Activated T-cell treated with anti-CD3 and anti-CD28 coated beads, Interleukin-2, amount 50 U/mL, for 72 hours (primary cell): ENCODE measurements around the gene TUB. TPM values are rescaled to one million over a fixed set of nuclear protein-coding genes. Genes with fewer than 3 reads are reported as not detected.

Experiments
- ATAC-seq, 2 donors: fragments of 150-1000 bp; cut with Tn5 transposase; replicated peaks in 1 of 2; 2 replicates each; pipeline ENCODE4 v1.10.0; 2021; ENCODE audit warnings: moderate library complexity in 2 of 2, mild to moderate bottlenecking in 1 of 2
- DNase-seq, 2 donors: peaks; one replicate each; pipeline ENCODE4 v3.0.0; 2021 to 2022; ENCODE audit warnings: mixed read lengths in 1 of 2
- H3K27ac Mint-ChIP-seq: one replicate; pipeline ENCODE4 v1.8.0; 2022; ENCODE audit warnings: mild to moderate bottlenecking, moderate library complexity, mixed read lengths
- H3K27me3 Mint-ChIP-seq: one replicate; pipeline ENCODE4 v1.8.0; 2022; ENCODE audit warnings: low read depth, mixed read lengths
- H3K36me3 Mint-ChIP-seq, 2 donors: one replicate each; pipeline ENCODE4 v1.8.0; 2022; ENCODE audit warnings: mixed read lengths in 2 of 2, mild to moderate bottlenecking in 1 of 2; ENCODE audit not compliant: insufficient read depth in 2 of 2
- H3K4me1 Mint-ChIP-seq: one replicate; pipeline ENCODE4 v1.8.0; 2022; ENCODE audit warnings: low read depth, mixed read lengths
- H3K4me3 Mint-ChIP-seq, 2 donors: one replicate each; pipeline ENCODE4 v1.8.0; 2022; ENCODE audit warnings: mild to moderate bottlenecking in 2 of 2, mixed read lengths in 2 of 2, moderate library complexity in 2 of 2
- H3K9me3 Mint-ChIP-seq, 2 donors: one replicate each; pipeline ENCODE4 v1.8.0; 2022; ENCODE audit warnings: mixed read lengths in 2 of 2
- total RNA-seq, 2 donors: library from RNA; stranded (reverse); gene quantifications; one replicate each; pipeline ENCODE4 v1.2.3, GENCODE V29; 2022

TUB gene
- total RNA-seq, 2 donors from 2014 or later = 0.10 to 0.32 TPM

GRCh38 chr11:8038811-8039529, 42.0 kb upstream of the TUB start:
- Mint-ChIP-seq H3K27ac (no peak overlapping the region), H3K9me3 (no peaks in the 10 kb centered on the region), H3K27me3 (peaks cover 4% of the 10 kb centered on the region), H3K36me3 (no peaks in the 10 kb centered on the region), H3K4me3 (no peak overlapping the region), H3K4me1 (no peaks in the 10 kb centered on the region)
- ATAC-seq (no peak), DNase-seq (no peak)

GRCh38 chr11:8039530-8040260, 41.3 kb upstream of the TUB start:
- peaks cover 11% of the 10 kb centered on the region for H3K27me3 Mint-ChIP-seq
- H3K9me3 Mint-ChIP-seq = no peaks in the 10 kb centered on the region
- H3K4me1 Mint-ChIP-seq = no peaks in the 10 kb centered on the region
- H3K36me3 Mint-ChIP-seq = no peaks in the 10 kb centered on the region
- no peak overlapping the region for H3K4me3 Mint-ChIP-seq
- DNase-seq (no peak), ATAC-seq (no peak)
- H3K27ac Mint-ChIP-seq = no peak overlapping the region

DNA sequence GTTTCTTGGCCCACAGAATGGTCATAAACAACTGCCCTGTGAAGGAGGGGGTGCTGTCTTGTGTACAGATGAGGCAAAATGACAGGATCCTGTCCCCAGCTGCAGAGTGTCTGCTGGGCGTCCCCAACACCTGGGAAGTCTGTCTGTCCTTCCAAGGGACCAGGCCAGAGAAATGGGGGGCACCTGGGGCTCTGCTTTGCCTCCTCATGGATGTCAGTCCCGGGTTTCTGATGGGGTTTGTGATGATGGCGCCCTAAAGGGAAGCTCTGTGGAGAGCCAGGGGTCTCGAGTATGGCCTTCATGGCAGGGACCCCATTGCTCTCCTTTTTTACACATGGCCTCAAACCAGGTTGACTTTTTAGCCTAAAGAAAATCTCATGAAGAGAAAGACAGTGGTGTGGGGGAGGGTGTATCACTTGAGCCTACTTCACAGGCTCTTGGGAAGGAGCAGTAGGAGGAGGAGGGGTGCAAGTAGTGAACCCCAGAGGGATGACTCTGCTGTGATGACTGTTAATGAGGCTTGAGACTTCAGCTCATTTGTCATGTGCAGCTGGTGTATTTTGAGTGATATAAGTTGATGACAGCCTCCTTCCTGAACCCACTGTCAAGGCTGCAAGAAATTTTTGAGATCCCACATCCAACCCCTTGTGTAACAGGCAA, 40.6 kb upstream of the TUB start:
- Mint-ChIP-seq H3K9me3 (no peaks in the 10 kb centered on the region), H3K36me3 (no peaks in the 10 kb centered on the region), H3K27me3 (peaks cover 11% of the 10 kb centered on the region), H3K4me3 (no peak overlapping the region), H3K4me1 (no peaks in the 10 kb centered on the region), H3K27ac (no peak overlapping the region)
- no peak for ATAC-seq
- no peak for DNase-seq

DNA sequence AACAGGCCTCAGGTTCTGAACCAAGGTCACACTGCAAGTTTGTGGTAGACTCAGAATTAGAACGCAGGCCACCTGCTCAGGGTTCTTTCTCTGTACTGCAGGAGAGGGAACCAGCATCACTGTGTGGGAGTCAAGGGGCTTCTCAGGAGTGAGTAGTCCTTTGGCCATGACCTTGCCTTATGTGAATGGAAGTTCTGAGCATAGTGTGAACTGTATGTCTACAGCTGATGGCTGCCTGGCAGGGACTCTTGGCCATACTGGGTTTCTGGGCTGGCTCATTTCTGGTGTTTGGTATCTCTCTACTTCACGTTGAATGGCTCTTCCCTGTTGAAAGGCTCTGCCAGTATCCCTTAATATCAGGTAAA, 40.1 kb upstream of the TUB start:
- no peak for DNase-seq
- no peaks in the 10 kb centered on the region for H3K4me1 Mint-ChIP-seq
- H3K4me3 Mint-ChIP-seq = no peak overlapping the region
- no peaks in the 10 kb centered on the region for H3K9me3 Mint-ChIP-seq
- H3K27me3 Mint-ChIP-seq = peaks cover 13% of the 10 kb centered on the region
- H3K27ac Mint-ChIP-seq = no peak overlapping the region
- no peak for ATAC-seq
- H3K36me3 Mint-ChIP-seq = no peaks in the 10 kb centered on the region

GRCh38 chr11:8041576-8041975, 39.4 kb upstream of the TUB start:
- Mint-ChIP-seq H3K36me3 (no peaks in the 10 kb centered on the region), H3K27me3 (peaks cover 20% of the 10 kb centered on the region), H3K9me3 (no peaks in the 10 kb centered on the region), H3K27ac (no peak overlapping the region), H3K4me3 (no peak overlapping the region), H3K4me1 (no peaks in the 10 kb centered on the region)
- ATAC-seq (no peak), DNase-seq (no peak)

DNA sequence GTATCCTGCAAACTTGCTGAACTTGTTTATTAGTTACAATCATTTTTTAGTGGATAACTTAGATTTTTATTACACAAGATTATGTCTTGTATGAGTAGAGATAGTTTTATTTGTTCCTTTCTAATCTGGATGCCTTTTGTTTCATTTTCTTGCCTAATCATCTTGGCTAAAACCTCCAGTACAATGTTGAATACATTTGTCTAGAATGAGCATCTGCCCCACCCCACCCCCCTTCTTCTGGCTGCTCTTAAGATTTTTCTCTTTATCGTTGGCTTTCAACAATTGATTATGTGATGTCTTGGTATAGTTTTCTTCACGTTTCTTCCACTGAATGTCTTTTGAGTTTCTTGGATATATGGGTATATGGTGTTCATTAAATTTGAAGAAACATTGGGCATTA, 37.3 kb upstream of the TUB start:
- peaks cover 20% of the 10 kb centered on the region for H3K27me3 Mint-ChIP-seq

DNA sequence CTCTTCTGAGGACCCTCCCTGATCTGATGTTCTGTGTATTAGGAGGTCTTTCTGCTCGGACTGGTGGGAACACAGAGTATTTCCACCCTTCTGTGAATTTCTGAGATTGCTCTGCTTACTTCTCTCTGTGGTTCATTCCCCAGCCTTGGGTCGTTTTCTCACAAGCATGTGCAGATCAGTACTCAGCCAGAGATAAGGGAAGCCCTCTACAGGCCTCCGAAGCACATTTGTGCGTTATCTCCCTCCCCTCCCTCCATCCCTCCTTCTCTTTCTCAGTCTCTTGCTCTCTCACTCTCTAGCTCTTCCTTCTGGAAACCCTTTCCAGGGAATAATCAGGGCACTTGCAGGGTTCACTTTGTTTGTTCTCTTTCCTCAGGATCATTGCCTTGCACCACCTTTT, 35.2 kb upstream of the TUB start:
- DNase-seq = no peak
- Mint-ChIP-seq H3K4me3 (no peak overlapping the region), H3K9me3 (no peaks in the 10 kb centered on the region), H3K36me3 (no peaks in the 10 kb centered on the region), H3K27ac (no peak overlapping the region), H3K27me3 (peaks cover 25% of the 10 kb centered on the region), H3K4me1 (no peaks in the 10 kb centered on the region)
- no peak for ATAC-seq

More for the DNA sequence above, 37.3 kb upstream of the TUB start:
- DNase-seq (no peak), ATAC-seq (no peak)
- Mint-ChIP-seq H3K36me3 (no peaks in the 10 kb centered on the region), H3K4me3 (no peak overlapping the region), H3K9me3 (no peaks in the 10 kb centered on the region), H3K4me1 (no peaks in the 10 kb centered on the region), H3K27ac (no peak overlapping the region)

- no peak for ATAC-seq
- no peaks in the 10 kb centered on the region for H3K36me3 Mint-ChIP-seq
These were observed 33.6 kb upstream of the TUB start for GRCh38 chr11:8047382-8047781.

DNA sequence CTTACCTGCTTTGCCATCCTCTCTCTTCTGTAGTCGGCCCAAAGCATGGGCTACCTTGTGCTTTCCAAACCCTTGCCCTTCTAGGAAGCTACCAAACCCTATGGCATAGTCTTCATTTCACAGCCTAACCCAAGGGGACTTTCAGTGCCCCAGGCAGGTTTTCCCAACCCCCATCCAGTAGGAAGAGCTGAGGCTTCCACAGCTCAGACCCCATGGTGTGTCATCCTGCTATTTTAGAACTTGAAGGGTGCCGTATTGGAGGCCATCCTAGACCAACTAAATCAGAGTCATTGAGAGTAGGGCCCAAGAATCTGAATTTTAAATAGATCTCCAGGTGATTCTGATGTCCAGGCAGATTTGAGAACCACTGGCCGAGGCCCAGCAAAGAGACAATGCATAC, 31.9 kb upstream of the TUB start:
- Mint-ChIP-seq H3K27ac (no peak overlapping the region), H3K36me3 (no peaks in the 10 kb centered on the region), H3K4me1 (no peaks in the 10 kb centered on the region), H3K4me3 (no peak overlapping the region), H3K9me3 (no peaks in the 10 kb centered on the region), H3K27me3 (peaks cover 27% of the 10 kb centered on the region)
- DNase-seq = no peak
- no peak for ATAC-seq

More at GRCh38 chr11:8047382-8047781, 33.6 kb upstream of the TUB start:
- Mint-ChIP-seq H3K4me3 (no peak overlapping the region), H3K9me3 (no peaks in the 10 kb centered on the region), H3K27ac (no peak overlapping the region), H3K4me1 (no peaks in the 10 kb centered on the region), H3K27me3 (peaks cover 32% of the 10 kb centered on the region)
- no peak for DNase-seq

- H3K36me3 Mint-ChIP-seq = no peaks in the 10 kb centered on the region
- H3K9me3 Mint-ChIP-seq = no peaks in the 10 kb centered on the region
- H3K27me3 Mint-ChIP-seq = peaks cover 12% of the 10 kb centered on the region
- DNase-seq (no peak), ATAC-seq (peak; percentile 25 to 36)
- H3K27ac Mint-ChIP-seq = peak overlapping the region; percentile 51
- H3K4me3 Mint-ChIP-seq = no peak overlapping the region
- peaks cover 12% of the 10 kb centered on the region for H3K4me1 Mint-ChIP-seq
These were observed 25.7 kb upstream of the TUB start for GRCh38 chr11:8055091-8055835.

DNA sequence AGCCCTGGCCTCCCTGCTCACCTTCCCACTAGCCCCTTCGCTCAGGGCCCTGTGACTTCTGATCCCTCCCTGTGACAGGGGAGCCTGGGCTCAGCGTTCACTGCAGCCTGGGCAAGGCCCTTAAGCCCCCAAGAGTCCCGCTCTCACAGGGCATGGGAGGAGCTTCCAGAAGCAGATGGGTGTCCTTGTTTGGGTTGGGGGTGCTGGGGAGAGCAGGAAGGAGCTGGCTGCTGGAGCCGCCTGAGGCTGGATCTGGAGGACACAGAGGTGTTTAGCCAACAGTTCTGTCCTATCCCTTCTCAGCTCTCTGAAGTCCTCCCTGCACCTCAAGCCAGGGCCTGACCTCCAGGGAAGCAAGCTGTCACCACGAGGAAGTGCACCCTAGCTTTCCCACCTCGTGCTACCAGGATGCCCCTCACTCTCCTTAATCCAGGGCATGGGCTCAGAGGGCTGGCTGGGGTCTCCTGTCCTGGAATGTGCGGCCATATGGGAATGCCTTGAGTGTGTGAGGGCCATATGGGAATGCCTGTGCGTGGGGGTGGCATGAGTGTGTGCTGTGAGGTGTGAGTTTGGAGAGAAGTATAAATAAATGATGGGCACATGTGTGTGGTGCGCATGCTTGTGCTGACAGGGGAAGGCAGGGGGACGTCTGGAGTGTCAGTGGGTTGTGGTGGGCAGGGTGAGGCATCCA, 25.0 kb upstream of the TUB start:
- H3K27ac Mint-ChIP-seq = no peak overlapping the region
- no peaks in the 10 kb centered on the region for H3K9me3 Mint-ChIP-seq
- ATAC-seq (no peak), DNase-seq (no peak)
- H3K4me3 Mint-ChIP-seq = no peak overlapping the region
- no peaks in the 10 kb centered on the region for H3K36me3 Mint-ChIP-seq
- H3K27me3 Mint-ChIP-seq = peaks cover 5% of the 10 kb centered on the region
- H3K4me1 Mint-ChIP-seq = peaks cover 12% of the 10 kb centered on the region

DNA sequence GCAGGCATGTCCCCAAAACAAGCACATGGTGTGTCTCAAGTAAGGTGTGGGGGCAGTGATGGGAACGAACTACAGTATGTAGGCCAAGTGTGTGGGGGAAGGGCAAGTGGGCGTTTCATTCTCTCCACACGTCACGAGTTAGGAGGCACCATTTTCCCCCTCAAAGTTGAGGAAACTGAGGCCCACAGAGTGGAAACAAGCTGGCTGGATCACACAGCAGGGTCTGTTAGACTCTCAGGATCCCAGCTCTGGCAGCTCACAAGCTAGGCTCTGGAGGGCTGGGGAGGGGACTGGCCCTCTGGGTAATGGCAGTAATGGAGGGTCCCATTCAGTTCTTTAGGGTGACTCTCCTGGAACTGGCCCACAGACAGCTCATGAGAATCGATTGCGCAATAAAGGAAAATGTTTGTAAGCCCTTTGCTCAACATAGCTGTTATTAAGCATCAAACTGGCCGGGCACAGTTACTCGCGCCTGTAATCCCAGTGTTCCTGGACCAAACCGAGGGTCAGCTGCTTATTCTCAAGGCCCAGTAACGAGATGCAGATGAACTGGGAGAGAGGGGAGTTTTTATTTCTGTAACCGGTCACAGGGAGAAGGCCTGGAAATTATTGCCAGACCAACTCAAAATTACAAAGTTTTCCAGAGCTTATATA, 24.1 kb upstream of the TUB start:
- H3K27ac Mint-ChIP-seq = no peak overlapping the region
- DNase-seq = no peak
- H3K4me3 Mint-ChIP-seq = no peak overlapping the region

More for the DNA sequence above, 24.1 kb upstream of the TUB start:
- H3K9me3 Mint-ChIP-seq = no peaks in the 10 kb centered on the region
- no peaks in the 10 kb centered on the region for H3K36me3 Mint-ChIP-seq
- H3K27me3 Mint-ChIP-seq = no peaks in the 10 kb centered on the region
- ATAC-seq = no peak
- peaks cover 12% of the 10 kb centered on the region for H3K4me1 Mint-ChIP-seq
